Naive B cell (primary cell): Measurements from ENCODE around the gene PPP2R2B. TPM values are rescaled to one million over a fixed set of nuclear protein-coding genes. Genes with fewer than 3 reads are reported as not detected.
A peak's percentile ranks its signal among the peaks of the same experiment; 100 is the strongest.

Experiments used
- ATAC-seq, 2 donors: fragments of 150-1000 bp; cut with Tn5 transposase; 2 replicates each; pipeline ENCODE4 v1.10.0; 2021; ENCODE audit warnings: low read depth in 2 of 2, mild to moderate bottlenecking in 2 of 2, moderate library complexity in 2 of 2
- DNase-seq: peaks from one replicate; pipeline ENCODE4 v3.0.0; 2022
- H3K27ac Mint-ChIP-seq, 6 donors: one replicate each; pipeline ENCODE4 v1.8.0; 2020 to 2022; ENCODE audit warnings: mild to moderate bottlenecking in 6 of 6, mixed read lengths in 6 of 6, moderate library complexity in 5 of 6, inconsistent platforms in 2 of 6
- H3K27me3 Mint-ChIP-seq, 3 donors: one replicate each; pipeline ENCODE4 v1.8.0; 2021 to 2022; ENCODE audit warnings: mixed read lengths in 3 of 3, mild to moderate bottlenecking in 1 of 3
- H3K36me3 Mint-ChIP-seq, 2 donors: one replicate each; pipeline ENCODE4 v1.8.0; 2020 to 2022; ENCODE audit warnings: mixed read lengths in 2 of 2, inconsistent platforms in 1 of 2, mild to moderate bottlenecking in 1 of 2
- H3K4me1 Mint-ChIP-seq, 3 donors: one replicate each; pipeline ENCODE4 v1.8.0; 2020 to 2022; ENCODE audit warnings: mixed read lengths in 3 of 3, inconsistent platforms in 1 of 3, mild to moderate bottlenecking in 1 of 3, moderate library complexity in 1 of 3
- H3K4me3 Mint-ChIP-seq, 8 donors: one replicate each; pipeline ENCODE4 v1.8.0; 2020 to 2022; ENCODE audit warnings: mild to moderate bottlenecking in 8 of 8, mixed read lengths in 8 of 8, moderate library complexity in 8 of 8, inconsistent platforms in 2 of 8
- H3K9me3 Mint-ChIP-seq, 7 donors: one replicate each; pipeline ENCODE4 v1.8.0; 2020 to 2022; ENCODE audit warnings: mixed read lengths in 7 of 7, mild to moderate bottlenecking in 5 of 7, inconsistent platforms in 2 of 7, moderate library complexity in 1 of 7
- polyA plus RNA-seq, 6 donors: library from polyadenylated mRNA; unstranded; fragments of 300-500 nt; fragmentation: Illumina TruSeq; gene quantifications; one replicate each; pipeline ENCODE4 v1.2.3, GENCODE V29; 2021; ENCODE audit warnings: low read depth in 6 of 6

The PPP2R2B gene
- not detected for polyA plus RNA-seq

DNA sequence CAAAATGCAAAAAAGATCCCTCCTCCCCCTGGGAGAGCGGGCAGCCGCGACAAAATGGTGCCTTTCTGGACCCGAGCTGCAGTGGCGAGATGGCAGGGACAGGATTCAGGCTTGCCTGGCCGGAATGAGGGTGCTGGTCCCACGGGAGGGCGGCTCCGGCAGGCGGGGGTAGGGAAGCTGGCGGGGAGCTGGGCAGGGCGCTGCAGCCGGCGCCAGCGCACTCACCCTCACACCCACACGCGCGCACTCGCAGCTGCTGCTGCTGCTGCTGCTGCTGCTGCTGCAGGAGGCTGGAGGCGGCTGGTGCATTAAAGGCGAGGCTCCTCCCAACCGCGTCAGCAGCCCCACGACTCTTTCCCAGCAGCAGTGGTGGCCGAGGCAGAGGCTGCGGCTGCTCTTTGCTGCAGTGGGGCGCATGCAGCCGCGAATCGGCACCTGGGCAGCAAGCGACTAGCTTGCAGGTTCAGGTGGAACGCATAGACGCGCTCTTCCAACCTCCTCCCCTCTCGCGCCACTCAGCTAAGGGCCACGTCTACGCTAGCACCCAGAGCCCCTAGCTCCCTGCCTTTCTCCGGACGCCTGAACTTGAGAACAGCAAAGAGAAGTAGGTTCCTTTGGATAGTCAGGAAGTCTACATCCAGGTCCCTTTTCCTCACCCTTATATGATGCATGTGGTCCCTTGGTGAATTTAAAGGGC is at the start of gene PPP2R2B:
PPP2R2B (minus strand) TSS at position 282 of the 697 bp plus-strand sequence.
- no peaks in the 10 kb centered on the region for H3K9me3 Mint-ChIP-seq
- DNase-seq: no peak
- H3K27me3 Mint-ChIP-seq: peaks cover 41 to 48% (median 45%) of the 10 kb centered on the region in 3 donors
- H3K36me3 Mint-ChIP-seq: no peaks in the 10 kb centered on the region
- H3K27ac Mint-ChIP-seq: no peak within 1 kb of the TSS
- ATAC-seq: no peak
- H3K4me1 Mint-ChIP-seq: peaks cover 4 to 18% (median 11%) of the 10 kb centered on the region in 3 donors
- H3K4me3 Mint-ChIP-seq: peak within 1 kb of the TSS in 6 of 8 donors; percentile 55 to 79 (median 67)

DNA sequence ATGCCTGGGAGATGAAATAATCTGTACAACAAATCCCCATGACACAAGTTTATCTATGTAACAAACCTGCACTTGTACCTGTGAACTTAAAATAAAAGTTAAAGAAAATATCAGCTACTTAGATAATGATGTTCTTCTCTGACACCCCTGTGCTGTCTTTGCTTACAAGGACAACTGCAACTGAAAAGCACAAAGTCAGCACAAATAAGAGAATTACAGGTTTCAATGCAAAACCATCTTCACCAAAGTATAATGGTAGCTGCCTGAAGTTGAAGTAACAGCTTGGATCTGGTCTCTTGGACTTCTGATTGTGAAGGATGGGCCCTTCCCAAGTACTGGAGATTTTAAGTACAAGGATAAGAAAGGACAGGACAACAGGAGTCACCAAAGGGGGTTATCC is 45.6 kb upstream of the PPP2R2B start:
- no peak overlapping the region for H3K4me3 Mint-ChIP-seq
- H3K9me3 Mint-ChIP-seq: peaks cover 0 to 16% (median 3%) of the 10 kb centered on the region in 7 donors
- no peaks in the 10 kb centered on the region for H3K36me3 Mint-ChIP-seq
- DNase-seq (no peak), ATAC-seq (no peak)
- no peaks in the 10 kb centered on the region for H3K4me1 Mint-ChIP-seq
- H3K27me3 Mint-ChIP-seq: peaks cover 0 to 4% (median 0%) of the 10 kb centered on the region in 3 donors
- H3K27ac Mint-ChIP-seq: no peak overlapping the region

DNA sequence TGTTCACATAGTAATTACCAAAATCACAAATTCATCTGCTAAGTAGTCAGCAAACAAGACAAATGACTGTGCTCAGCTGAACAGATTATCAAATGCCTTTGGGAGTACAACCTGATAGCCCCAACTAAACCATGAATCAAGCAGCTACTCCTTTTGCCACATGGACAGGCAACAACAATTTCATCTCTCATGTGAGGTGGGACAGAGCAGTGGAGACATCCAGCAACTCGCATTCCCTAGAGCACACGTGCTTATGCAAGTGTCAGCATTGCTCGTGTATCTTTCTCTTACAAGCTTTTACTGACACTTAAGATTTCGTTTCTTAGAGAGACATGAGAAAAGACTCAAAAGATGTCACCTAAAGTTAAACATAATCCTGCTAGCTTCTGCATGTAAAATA is 42.7 kb upstream of the PPP2R2B start:
- Mint-ChIP-seq H3K9me3 (peaks cover 0 to 16% (median 0%) of the 10 kb centered on the region in 7 donors), H3K4me1 (no peaks in the 10 kb centered on the region), H3K36me3 (no peaks in the 10 kb centered on the region), H3K4me3 (no peak overlapping the region), H3K27ac (no peak overlapping the region), H3K27me3 (peaks cover 0 to 10% (median 0%) of the 10 kb centered on the region in 3 donors)
- no peak for ATAC-seq
- no peak for DNase-seq

DNA sequence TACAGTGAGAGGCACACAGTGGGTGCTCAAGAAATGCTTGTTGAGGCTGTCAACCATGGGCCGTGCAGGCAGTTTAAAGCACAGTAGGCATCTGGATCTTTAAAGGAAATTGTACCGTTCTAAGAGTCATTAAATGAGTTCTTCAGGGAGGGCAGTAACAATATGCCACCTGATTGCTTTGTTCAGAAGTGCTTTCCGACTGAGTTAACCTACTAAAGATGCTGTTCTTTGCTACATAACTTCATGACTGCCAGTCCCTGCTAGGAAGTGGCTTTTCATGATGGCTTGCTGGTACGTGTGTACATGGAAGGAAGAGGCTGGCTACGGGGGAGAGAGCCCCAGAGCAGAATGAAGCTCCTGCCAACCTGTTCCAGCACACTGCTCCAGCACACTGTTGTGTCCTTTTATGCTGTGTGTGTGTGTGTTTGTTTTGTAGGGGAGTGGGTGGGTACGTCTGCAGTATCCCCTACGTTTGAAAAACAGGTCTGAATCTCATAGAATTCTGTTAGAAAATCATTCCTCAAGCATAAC is 41.9 kb upstream of the PPP2R2B start:
- Mint-ChIP-seq H3K36me3 (no peaks in the 10 kb centered on the region), H3K4me1 (no peaks in the 10 kb centered on the region), H3K27ac (no peak overlapping the region), H3K9me3 (peaks cover 0 to 13% (median 0%) of the 10 kb centered on the region in 7 donors), H3K27me3 (peaks cover 0 to 10% (median 2%) of the 10 kb centered on the region in 3 donors), H3K4me3 (no peak overlapping the region)
- no peak for ATAC-seq
- DNase-seq: no peak

DNA sequence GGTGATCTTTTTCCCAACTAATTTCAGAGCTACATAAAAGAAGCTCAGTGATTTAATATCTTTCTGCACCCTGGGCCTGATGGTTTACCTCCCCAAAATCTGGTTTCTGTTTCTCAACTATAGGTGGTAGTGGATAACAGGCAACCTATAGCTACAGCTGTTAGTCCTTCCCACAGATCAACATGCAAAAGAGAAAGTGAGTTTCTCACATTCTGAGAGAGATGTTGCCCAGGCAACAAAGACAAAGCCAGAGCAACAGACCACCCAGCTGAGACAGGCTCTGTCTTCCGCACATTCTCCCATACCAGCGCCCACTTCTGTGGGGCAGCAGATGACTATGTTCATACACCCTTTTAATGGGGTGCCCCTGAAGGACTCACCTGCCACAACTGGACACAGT is 40.7 kb upstream of the PPP2R2B start:
- no peak for DNase-seq
- H3K9me3 Mint-ChIP-seq: peaks cover 0 to 3% (median 0%) of the 10 kb centered on the region in 7 donors
- peaks cover 0 to 10% (median 6%) of the 10 kb centered on the region in 3 donors for H3K27me3 Mint-ChIP-seq
- no peaks in the 10 kb centered on the region for H3K36me3 Mint-ChIP-seq
- H3K4me3 Mint-ChIP-seq: no peak overlapping the region
- no peak overlapping the region for H3K27ac Mint-ChIP-seq
- H3K4me1 Mint-ChIP-seq: no peaks in the 10 kb centered on the region
- no peak for ATAC-seq

DNA sequence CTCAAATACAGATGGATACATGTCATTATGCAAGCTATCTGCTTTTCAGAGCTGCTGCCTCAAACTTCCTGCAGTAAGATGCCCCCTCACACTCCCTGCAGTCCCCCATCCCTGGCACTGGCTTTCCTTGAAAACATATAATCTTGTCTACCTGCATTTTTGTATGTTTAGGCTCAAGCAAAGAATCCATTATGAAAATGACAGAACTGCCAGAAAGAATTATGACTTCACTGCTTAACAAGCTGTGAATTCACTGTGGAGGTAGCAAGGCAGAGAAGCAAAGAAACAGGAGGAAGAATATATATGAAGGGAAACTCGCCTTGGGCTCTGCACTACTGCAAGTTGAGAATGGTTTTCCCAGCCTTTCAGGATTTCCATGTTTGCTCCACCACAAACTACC is 39.4 kb upstream of the PPP2R2B start:
- Mint-ChIP-seq H3K9me3 (no peaks in the 10 kb centered on the region), H3K4me3 (no peak overlapping the region), H3K27me3 (peaks cover 0 to 10% (median 6%) of the 10 kb centered on the region in 3 donors), H3K36me3 (no peaks in the 10 kb centered on the region), H3K4me1 (no peaks in the 10 kb centered on the region), H3K27ac (no peak overlapping the region)
- ATAC-seq: no peak
- DNase-seq: no peak

DNA sequence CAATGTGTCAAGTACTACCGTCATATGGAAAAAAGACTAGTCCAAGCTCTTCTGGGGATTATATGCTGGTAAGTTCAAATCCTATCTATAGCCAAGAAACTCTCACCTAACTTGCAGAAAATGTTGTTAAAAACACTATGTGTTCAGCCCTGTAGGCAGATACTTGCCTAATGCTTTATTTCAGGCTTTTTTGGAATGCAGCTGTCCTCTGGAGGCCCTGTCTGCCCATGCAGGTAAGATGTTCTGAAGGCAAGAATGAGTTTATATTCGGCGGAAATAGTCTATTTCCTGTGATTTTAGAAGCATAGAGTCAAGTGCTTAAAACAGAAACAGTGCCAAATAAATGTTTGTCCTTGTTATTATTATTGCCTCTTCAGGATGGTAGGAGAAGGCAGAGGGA is 34.3 kb upstream of the PPP2R2B start:
- H3K27ac Mint-ChIP-seq: no peak overlapping the region

DNA sequence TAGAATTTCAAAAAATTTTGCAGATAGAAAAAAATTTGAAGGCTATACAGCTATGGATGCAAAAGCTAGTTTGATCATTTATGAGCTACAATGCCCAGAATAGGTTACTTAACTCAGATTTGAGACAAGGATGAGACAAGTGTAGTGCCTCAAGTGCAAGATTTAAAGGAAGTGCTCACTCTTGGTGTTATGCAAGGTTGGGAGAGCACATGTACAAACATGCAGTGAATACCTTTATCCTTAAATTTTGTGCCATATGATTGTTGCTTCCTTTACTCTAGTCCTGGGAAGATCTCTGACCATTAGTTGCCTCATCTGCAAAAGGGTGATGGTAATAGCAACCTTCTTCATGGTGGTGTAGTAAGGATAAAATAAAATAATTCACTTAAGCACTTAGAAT is 31.7 kb upstream of the PPP2R2B start:
- DNase-seq (no peak), ATAC-seq (no peak)
- Mint-ChIP-seq H3K9me3 (peaks cover 0 to 3% (median 0%) of the 10 kb centered on the region in 7 donors), H3K4me1 (no peaks in the 10 kb centered on the region), H3K27ac (no peak overlapping the region), H3K36me3 (no peaks in the 10 kb centered on the region), H3K4me3 (no peak overlapping the region), H3K27me3 (peaks cover 0 to 10% (median 2%) of the 10 kb centered on the region in 3 donors)

More for the DNA sequence above, 34.3 kb upstream of the PPP2R2B start:
- Mint-ChIP-seq H3K4me3 (no peak overlapping the region), H3K9me3 (peaks cover 0 to 1% (median 0%) of the 10 kb centered on the region in 7 donors), H3K4me1 (no peaks in the 10 kb centered on the region), H3K36me3 (no peaks in the 10 kb centered on the region), H3K27me3 (peaks cover 0 to 10% (median 6%) of the 10 kb centered on the region in 3 donors)
- ATAC-seq: no peak
- no peak for DNase-seq

DNA sequence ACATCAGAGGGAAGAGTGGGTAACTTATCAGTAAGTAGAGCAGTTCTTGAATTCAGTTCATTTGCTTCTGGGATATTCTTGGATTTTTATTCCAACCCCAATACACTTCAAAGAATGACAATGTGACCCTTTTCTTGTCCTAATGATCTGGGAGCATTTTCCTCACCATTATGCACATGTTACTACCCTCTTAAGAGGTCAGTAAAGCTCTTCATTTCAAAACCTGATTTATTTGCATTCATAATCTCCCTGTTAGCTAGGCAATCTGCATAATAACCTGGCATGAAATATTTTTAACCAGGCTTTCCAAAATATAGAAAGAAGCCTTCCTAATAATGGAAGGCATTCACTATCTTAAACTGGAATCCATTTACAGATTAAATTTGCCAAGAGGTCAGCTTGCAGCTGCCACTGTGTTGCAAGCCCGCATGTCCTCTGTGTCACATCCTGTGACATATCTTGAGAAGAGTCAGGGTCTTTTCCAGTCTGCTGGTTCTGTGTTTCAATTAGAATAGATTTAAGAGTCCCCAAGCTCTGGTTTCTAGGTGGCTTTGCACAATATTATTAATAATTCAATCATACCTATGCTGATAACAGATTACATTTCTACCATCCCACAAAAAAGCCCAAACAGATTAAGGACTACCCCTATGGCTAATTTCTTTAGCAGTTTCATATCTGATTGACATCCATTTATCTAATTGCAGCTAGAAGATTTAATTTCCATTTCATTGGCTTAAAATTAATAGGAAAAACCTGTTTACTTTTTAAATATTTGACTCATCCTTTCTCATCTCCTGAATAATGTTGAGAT is 30.9 kb upstream of the PPP2R2B start:
- no peaks in the 10 kb centered on the region for H3K36me3 Mint-ChIP-seq
- no peaks in the 10 kb centered on the region for H3K4me1 Mint-ChIP-seq
- ATAC-seq: no peak
- H3K4me3 Mint-ChIP-seq: no peak overlapping the region
- peaks cover 0 to 3% (median 0%) of the 10 kb centered on the region in 7 donors for H3K9me3 Mint-ChIP-seq
- no peak overlapping the region for H3K27ac Mint-ChIP-seq
- DNase-seq: no peak
- peaks cover 0 to 10% (median 0%) of the 10 kb centered on the region in 3 donors for H3K27me3 Mint-ChIP-seq

DNA sequence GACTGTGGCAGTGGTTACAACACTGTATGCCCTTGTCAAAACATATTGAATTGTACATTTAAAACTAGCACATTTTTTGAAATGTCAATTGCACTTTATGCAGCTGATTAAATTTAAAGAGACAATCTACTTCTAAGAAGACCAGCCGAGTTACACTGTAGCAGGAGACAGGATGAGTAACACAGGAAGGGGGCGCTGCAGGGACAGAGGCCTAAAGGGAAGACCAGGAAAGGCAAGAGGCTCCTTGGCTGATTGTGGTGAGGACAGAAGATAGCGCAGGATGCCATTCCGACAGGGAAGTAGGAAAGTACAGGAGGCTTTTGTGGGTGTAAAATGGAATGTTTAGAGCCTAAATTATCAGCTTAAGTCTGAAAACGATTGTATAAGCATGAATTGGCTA is 28.2 kb upstream of the PPP2R2B start:
- ATAC-seq: no peak
- H3K36me3 Mint-ChIP-seq: no peaks in the 10 kb centered on the region
- H3K4me1 Mint-ChIP-seq: no peaks in the 10 kb centered on the region
- no peak overlapping the region for H3K4me3 Mint-ChIP-seq
- peaks cover 0 to 2% (median 0%) of the 10 kb centered on the region in 7 donors for H3K9me3 Mint-ChIP-seq
- H3K27ac Mint-ChIP-seq: no peak overlapping the region
- H3K27me3 Mint-ChIP-seq: peaks cover 0 to 10% (median 0%) of the 10 kb centered on the region in 3 donors
- no peak for DNase-seq

DNA sequence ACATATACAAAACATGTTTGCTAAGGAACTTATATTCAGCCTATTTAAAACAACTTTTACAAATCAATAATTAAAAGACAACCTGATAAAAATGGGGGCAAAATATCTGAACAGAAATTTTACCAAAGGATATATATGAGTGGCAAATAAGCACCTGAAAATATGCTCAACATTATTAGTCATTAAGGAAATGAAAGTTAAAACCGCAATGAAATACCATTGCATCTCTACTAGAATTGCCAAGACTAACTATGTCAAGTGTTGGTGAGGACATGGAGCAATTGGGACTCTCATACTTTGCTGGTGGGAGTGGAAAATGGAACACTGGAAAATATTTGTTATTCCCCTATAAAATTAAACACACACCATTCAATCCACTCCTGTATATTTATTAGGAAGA is 26.3 kb upstream of the PPP2R2B start:
- no peaks in the 10 kb centered on the region for H3K4me1 Mint-ChIP-seq
- peaks cover 0 to 6% (median 0%) of the 10 kb centered on the region in 3 donors for H3K27me3 Mint-ChIP-seq
- H3K9me3 Mint-ChIP-seq: peaks cover 0 to 4% (median 2%) of the 10 kb centered on the region in 7 donors
- ATAC-seq (no peak), DNase-seq (no peak)
- H3K27ac Mint-ChIP-seq: no peak overlapping the region
- no peaks in the 10 kb centered on the region for H3K36me3 Mint-ChIP-seq
- H3K4me3 Mint-ChIP-seq: no peak overlapping the region

DNA sequence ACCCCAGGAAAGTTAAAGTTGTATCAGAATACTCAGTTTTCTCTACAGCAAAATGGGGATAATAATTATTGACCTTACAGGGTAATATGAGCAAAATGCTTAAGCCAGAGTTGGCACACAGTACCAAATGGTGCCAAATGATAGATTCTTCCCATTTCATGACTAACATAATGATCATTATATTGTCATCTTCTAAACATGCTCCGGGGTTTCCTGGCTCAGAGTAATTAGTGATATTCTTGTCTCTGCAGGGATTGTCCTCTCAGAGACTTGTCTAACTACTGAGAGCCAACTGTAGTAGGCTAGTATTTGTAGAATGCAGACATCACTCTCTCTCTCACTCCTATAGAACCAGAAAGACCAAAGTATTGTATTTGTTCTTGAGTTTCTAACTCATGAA is 25.2 kb upstream of the PPP2R2B start:
- H3K27me3 Mint-ChIP-seq: peaks cover 0 to 6% (median 0%) of the 10 kb centered on the region in 3 donors

DNA sequence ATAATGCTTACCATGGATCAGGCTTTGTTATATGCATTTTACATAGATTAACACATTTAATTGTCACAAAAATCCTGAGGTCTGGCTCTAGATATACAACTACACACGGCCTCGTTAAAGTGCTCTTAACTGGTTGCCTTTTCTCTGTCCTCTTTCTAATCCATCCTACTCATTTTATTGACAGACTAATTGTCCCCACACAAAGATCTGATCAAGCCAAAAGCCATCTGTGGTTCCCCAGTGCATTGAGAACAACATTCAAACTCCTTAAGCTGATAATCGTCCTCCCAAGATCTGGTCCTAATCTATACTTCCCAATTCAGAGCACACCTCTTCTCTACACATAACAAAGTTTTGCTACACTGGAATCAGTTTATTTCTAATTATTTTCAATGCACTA is 23.9 kb upstream of the PPP2R2B start:
- ATAC-seq: no peak
- H3K27me3 Mint-ChIP-seq: no peaks in the 10 kb centered on the region
- H3K9me3 Mint-ChIP-seq: peaks cover under 1 to 5% (median 3%) of the 10 kb centered on the region in 7 donors

More for the DNA sequence above, 25.2 kb upstream of the PPP2R2B start:
- no peak for DNase-seq
- H3K27ac Mint-ChIP-seq: no peak overlapping the region
- H3K4me3 Mint-ChIP-seq: no peak overlapping the region
- ATAC-seq: no peak
- peaks cover 0 to 4% (median 2%) of the 10 kb centered on the region in 7 donors for H3K9me3 Mint-ChIP-seq
- no peaks in the 10 kb centered on the region for H3K36me3 Mint-ChIP-seq
- no peaks in the 10 kb centered on the region for H3K4me1 Mint-ChIP-seq

More for the DNA sequence above, 23.9 kb upstream of the PPP2R2B start:
- Mint-ChIP-seq H3K36me3 (no peaks in the 10 kb centered on the region), H3K27ac (no peak overlapping the region), H3K4me3 (no peak overlapping the region), H3K4me1 (no peaks in the 10 kb centered on the region)
- DNase-seq: no peak
